Islet of Langerhans (tissue), 1 donor: Measurements from ENCODE around the gene SRGN.
"Not testable (repeated sequence)": the region's sequence is repeated elsewhere in the genome, so short reads cannot be mapped to it uniquely, and the experiment has no call there.

Experiments
- FAIRE-seq: peaks from one replicate; lab custom pipeline; 2011; peaks lifted over from hg19 to GRCh38; lab: Jason Lieb, UNC

SRGN gene

DNA sequence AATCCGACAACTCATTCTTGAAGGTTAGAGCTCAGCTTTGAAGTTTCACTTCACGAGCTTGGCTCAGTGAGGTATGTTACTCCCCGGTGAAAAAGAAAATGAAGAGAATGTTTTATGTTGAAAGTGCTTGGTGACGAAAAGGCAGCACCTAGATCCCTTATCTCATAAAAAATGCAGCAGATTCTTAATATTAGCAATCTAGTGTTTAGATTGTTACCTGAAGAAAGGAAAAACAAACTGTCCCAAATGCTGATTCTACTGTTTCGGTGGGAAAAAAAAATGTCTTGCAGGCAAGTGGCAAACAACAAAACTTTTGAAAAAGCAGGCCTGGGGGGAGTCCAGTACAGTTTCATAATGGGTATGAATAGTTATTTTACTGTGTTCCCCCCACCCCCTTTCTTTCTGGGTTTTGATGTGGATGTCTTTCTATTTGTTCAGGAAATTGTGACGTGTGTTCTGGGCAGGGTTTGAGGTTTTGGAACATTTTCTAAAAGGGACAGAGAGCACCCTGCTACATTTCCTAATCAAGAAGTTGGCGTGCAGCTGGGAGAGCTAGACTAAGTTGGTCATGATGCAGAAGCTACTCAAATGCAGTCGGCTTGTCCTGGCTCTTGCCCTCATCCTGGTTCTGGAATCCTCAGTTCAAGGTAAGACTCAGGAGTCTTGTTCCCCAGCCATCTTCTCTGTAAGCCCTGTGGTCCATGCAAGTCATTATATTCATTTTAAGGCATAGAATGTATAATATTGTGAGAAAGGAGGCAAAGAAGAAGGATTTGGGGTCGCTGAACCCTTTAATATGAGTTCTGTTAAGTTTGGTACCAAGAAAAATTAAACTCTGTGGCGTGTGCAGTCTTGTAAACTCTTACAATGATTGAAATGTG, at the start of gene SRGN:
SRGN (plus strand) TSS at position 514 of the 881 bp plus-strand sequence; CDS start at position 569, 55 bp downstream.
- FAIRE-seq: no peak

DNA sequence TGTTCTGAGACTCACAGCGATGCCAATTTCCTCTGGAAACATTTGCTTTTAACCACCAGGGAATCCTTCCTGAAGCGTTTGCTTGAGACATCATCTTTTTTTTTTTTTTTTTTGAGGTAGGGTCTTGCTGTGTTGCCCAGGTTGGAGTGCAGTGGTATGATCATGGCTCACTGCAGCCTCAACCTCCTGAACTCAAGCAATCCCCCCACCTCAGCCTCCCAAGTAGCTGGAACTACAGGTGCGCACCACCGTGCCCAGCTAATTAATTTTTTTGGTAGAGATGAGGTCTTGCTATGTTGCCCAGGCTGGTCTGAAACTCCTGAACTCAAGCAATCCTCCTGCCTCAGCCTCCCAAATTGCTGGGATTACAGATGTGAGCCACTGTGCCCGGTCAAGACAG, 47.0 kb upstream of the SRGN start:
- FAIRE-seq: not testable (repeated sequence)

GRCh38 chr10:69042417-69042816, 45.5 kb upstream of the SRGN start:
- no peak for FAIRE-seq

- FAIRE-seq: no peak
Observed at GRCh38 chr10:69042838-69043237, 45.1 kb upstream of the SRGN start.

DNA sequence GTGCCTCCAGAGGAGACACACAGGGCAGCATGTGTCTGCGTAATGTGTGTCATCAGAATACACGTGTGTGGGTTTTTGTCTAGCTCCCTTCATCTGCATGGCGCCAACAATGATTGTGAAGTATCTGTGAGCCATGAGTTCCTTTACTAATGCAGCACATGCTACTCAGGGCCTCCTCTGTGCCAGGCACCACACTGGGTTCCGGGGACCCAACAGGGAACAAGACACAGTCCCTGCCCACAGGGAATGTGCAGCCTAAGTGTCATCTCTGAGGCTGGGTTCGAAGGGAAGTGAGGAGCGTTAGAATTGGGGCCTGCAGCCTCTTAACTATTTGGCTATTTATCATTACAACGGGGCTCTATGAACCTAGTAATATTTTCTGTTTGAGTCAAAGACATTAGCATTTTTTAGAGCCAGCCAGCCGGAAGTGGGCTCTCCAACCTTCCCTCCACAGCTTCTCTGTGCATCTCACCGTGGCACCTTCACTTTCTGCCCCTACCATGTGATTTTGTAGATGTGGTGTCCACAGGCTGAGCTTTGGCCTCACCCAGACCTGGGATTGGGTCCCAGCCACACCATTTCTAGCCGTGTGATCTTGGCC, 43.9 kb upstream of the SRGN start:
- FAIRE-seq: no peak

- FAIRE-seq: no peak
Observed at GRCh38 chr10:69044546-69044945, 43.4 kb upstream of the SRGN start.

GRCh38 chr10:69045441-69046300, 42.2 kb upstream of the SRGN start:
- FAIRE-seq: no peak

GRCh38 chr10:69047111-69047832, 40.6 kb upstream of the SRGN start:
- no peak for FAIRE-seq

DNA sequence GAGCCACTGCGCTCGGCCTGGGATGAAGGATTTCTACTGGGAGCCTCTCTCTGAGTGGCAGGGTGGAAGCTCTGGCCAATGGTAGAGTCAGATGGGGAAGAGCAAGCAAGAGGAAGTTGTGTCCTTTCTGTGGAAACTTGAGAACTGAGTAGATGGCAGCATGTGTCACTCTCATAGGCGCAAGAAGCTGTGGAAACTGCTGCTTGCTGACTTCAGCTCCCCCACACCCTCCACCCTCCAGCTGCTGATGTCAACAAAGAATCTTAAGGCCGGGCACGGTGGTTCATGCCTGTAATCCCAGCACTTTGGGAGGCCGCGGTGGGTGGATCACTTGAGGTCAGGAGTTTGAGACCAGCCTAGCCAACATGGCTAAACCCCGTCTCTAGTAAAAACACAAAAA, 39.8 kb upstream of the SRGN start:
- FAIRE-seq: no peak

GRCh38 chr10:69049566-69049961, 38.3 kb upstream of the SRGN start:
- no peak for FAIRE-seq

GRCh38 chr10:69051303-69051702, 36.6 kb upstream of the SRGN start:
- no peak for FAIRE-seq

DNA sequence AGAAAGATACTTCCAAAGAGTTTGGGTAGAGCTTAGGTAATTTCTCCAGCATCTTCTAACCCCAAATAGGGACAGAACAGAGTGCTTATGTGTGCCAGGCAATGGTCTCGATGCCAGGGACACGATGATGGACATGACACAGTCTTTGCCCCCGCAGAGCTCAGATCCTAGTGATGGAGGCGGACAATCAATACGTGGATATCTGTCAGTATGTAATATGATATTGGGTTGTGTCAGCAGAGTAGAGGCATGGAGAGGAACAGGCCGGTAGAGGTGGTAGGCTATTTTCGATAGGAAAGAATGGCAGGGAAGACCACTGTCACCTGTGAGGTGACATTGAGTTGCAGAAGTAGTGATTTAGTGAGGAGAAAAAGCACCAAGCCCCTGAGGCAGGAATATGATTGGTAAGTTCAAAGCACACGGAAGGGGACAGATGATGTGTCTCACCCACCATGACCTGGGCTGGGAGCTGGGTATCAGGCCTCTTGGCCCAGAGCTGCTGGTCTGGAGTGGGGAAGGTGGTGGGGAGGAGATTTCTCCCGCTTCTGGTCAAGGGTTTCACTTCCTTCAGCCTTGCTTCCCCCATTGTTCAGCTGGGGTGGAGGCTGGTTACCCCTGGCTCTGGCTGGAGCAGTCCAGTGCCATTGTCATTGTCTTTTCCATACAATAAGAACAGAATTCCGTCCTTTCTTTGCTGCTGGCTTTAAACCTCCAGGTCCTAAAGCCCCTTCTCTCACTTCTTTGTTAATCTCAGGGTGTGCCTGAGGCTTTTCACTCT, 36.0 kb upstream of the SRGN start:
- FAIRE-seq: no peak

- no peak for FAIRE-seq
Observed at GRCh38 chr10:69052736-69053135, 35.2 kb upstream of the SRGN start.

DNA sequence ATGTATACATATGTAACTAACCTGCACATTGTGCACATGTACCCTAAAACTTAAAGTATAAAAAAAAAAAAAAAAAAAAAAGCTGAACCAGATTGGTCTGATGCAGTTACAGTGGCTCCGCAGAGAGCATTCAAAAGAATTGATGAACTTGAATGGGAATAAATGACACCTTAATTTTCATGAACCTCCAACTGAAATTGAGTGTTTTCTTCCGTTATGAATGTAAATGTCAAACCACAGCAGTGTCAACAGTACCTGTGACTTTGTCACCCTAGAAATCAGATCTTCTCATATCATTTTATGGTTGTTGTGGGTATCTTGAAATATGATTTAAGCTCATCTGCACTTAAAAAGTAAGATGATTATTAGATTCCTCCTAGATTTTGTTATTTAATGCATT, 32.7 kb upstream of the SRGN start:
- FAIRE-seq: no peak

DNA sequence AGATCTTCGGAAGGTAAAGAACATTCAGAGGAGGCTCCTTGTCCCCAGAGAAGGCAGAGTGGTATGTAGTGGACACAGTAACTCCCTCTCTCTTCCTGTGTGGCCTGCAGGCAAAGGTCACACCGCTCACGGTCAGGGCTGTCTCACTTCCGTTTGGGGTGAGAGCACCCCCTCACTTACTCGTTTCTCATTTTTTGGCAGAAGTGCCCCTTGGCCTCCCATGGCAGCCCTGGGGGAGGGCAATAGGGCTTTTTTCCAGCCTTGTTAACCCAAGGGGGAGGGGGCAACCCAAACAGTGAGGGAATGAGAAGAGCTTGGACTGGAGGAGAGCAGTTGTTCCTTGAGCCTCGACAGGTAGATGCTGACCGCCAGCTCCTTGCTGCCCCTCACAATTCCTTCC, 31.8 kb upstream of the SRGN start:
- FAIRE-seq: no peak

- FAIRE-seq: no peak
Observed at GRCh38 chr10:69056536-69057260, 31.2 kb upstream of the SRGN start.

DNA sequence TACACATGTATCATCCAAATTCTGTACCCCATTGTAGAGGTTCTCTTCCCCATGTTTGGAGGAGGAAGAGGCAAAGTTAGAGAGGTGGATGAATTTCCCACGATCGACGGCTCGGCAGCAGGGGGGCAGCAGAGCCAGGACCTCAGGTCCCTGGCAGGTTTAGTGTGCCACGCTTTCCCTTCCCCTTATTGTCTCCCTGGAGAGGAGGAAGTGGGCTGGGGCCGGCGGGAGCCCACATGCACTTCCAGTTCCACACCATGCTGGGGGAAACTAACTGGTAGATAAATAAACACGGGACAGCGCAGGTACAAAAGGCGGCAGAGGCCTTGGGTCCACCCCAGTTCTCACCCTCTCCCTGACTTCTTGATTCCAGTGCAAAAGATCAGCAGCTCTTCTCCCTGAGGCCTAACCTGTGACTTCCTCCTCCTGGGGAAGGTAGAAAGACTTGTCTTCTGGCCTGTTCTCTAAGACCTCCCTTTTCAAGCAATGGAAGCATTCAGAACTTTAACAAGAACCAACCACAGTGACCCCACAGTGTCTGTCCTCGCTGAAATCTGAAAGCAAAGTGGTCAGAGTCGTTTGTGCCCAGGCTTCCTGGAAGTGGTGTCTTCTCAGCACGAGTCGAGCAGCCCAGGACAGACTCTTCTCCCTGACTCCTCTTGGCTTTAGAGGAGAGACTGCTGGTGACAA, 30.5 kb upstream of the SRGN start:
- FAIRE-seq: no peak

DNA sequence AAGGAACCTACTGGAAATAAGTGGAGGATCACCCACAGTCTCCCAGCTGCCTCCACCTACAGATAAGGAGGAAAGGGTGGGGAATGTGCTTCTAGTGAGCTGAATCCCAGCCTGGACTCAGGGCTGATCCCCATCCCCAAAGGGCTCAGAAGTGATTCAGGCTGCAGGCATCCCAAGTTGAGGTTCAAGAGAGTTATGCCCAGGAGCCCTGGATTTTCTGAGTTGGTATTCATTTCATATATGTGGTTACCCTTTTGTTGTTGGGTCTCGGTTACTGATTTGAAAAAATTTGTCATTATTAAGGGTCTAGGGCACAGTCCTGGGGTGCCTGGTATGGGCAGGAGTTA, 30.0 kb upstream of the SRGN start:
- no peak for FAIRE-seq

DNA sequence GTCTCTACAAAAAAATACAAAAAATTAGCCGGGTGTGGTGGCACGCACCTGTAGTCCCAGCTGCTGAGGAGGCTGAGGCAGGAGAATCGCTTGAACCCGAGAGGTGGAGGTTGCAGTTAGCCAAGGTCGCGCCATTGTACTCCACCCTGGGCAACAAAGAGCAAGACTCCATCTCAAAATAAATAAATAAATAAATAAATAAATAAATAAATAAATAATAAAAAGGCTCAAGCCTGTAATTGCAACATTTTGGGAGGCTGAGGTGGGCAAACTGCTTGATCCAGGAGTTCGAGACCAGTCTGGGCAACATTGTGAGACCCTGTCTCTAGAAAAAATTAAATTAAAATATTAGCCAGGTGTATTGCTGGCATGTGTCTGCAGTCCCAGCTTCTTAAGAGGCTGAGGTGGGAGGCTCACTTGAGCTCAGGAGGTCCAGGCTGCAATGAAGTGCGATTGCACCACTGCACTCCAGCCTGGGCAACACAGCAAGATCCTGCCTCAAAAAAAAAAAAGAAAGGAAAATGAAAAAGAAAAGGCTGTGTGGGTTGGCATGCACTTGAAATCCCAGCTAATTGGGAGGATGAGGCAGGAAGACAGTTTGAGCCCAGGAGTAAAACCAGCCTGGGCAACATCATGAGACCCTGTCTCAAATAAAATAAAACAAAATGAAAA, 27.6 kb upstream of the SRGN start:
- FAIRE-seq: no peak
